ENCODE data around the gene ATP6AP1.
"Not testable (repeated sequence)": the region's sequence is repeated elsewhere in the genome, so short reads cannot be mapped to it uniquely, and the experiment has no call there.

The ATP6AP1 gene

GRCh38 chrX:154428176-154429171 lies at the start of gene ATP6AP1:
ATP6AP1 (plus strand) TSS chrX:154428677; CDS start chrX:154428693, 16 bp downstream.
- DNase-seq (ENCODE audit: low spot score): peak; percentile 92

- DNase-seq (ENCODE audit: low spot score): peak; percentile 97
Measured at GRCh38 chrX:154378799-154379568, 49.5 kb upstream of the ATP6AP1 start, which contains the start of gene EMD. EMD (plus strand) TSS chrX:154379295; CDS start chrX:154379485, 190 bp downstream.

- no peak for DNase-seq (ENCODE audit: low spot score)
Measured at GRCh38 chrX:154379569-154379951, 48.9 kb upstream of the ATP6AP1 start.

GRCh38 chrX:154380153-154380552 lies 48.3 kb upstream of the ATP6AP1 start:
- DNase-seq (ENCODE audit: low spot score): no peak

GRCh38 chrX:154380787-154381186 lies 47.7 kb upstream of the ATP6AP1 start:
- no peak for DNase-seq (ENCODE audit: low spot score)

- no peak for DNase-seq (ENCODE audit: low spot score)
Measured at GRCh38 chrX:154381271-154381670, 47.2 kb upstream of the ATP6AP1 start.

GRCh38 chrX:154382483-154383069 lies 45.9 kb upstream of the ATP6AP1 start:
- DNase-seq (ENCODE audit: low spot score): peak; percentile 41

DNA sequence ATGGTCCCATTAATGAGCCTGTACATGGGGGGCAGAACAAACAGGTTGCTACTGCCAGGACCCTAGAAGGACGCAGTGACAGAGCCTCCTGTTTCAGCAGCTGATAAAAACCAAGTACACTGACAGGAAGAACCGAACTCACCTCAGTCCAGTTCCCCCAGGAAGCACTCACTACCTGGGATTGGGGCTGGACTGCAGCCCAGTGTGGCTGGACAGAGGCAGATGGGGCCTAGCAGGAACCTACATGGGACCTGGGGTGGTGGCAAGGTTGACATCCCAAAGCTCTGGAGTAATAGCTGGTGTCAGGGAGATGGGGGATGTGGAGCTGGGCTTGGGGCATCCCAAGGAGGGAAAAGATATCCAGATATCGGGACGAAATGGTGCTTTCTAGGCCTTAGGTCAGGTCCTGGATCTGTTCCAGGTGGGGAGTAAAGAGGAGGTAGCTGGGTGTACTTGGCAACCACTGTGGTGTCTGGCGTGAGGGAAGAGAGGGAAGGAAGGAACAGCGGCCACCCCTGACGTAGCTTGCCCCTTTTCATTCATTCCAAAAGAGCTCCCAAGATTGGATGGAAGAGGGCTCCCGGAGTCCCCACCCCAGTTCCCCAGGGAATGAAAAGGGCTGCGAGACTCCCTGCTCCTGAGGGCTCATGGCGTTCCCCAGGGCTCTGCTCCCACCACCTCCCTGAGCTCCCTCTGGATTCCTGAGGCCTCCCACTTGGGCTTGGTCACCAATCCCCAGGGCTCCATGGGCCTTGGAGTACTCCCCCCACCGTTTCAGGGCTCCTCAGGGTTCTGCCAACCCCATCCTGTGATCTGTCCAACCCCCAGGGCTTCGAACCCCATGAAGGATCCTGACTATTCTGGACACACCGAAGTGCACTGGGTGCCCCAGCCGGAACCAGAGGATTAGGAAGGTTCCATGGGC lies 44.9 kb upstream of the ATP6AP1 start:
- DNase-seq (ENCODE audit: low spot score): no peak

GRCh38 chrX:154384284-154384892 lies 44.1 kb upstream of the ATP6AP1 start:
- no peak for DNase-seq (ENCODE audit: low spot score)

GRCh38 chrX:154388094-154388493 lies 40.4 kb upstream of the ATP6AP1 start:
- DNase-seq (ENCODE audit: low spot score): not testable (repeated sequence)

GRCh38 chrX:154388649-154389048 lies 39.8 kb upstream of the ATP6AP1 start:
- DNase-seq (ENCODE audit: low spot score): not testable (repeated sequence)

GRCh38 chrX:154389812-154390747 lies 38.4 kb upstream of the ATP6AP1 start:
- not testable (repeated sequence) for DNase-seq (ENCODE audit: low spot score)

- peak; percentile 68 for DNase-seq (ENCODE audit: low spot score)
Measured at GRCh38 chrX:154396363-154396762, 32.1 kb upstream of the ATP6AP1 start.

DNA sequence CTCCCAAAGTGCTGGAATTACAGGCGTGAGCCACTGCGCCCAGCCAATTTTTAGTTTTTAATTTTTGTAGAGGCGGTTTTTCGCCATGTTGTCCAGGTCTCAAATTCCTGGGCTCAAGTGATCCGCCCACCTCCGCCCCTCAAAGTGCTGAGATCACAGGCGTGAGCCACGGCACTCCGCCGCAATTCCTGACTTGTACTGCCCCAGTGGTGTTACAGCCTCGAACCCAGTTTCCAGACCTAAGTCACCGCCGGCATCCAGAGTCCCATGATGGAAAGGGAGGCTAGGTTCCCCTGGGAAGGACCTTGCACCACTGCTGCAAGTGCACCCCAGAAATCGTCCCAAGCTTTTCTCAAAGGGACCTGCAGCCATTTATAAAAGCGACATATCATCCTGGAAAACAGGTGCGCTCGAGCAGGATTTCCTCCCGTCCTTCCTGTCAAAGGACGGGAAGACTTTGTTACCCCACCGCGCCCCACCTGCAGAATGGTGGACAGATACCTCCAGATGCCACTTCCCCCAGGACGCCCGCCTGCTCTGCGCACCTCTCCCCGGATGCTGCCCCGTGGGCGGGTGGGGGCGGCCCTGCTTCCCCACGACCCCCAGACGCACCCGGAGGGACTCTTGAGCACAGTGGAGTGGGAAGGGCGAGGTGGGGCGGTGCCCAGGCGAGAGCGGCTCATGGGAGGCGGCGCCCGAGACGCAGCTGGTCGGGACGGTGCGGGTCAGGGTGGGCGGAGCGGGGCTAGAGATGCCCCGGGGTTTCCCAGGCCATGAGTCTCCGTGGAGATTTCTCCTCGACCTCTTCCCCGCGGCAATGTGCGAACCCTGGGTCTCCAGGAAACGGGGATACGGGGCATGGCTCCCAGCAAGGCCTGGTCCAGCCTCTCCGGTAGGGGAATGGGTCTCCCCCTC lies 31.2 kb upstream of the ATP6AP1 start:
- DNase-seq (ENCODE audit: low spot score): peak; percentile 79

- peak; percentile 97 for DNase-seq (ENCODE audit: low spot score)
Measured at GRCh38 chrX:154397888-154398667, 30.4 kb upstream of the ATP6AP1 start, which contains the start of gene RPL10. RPL10 (plus strand) TSS chrX:154398377; CDS start chrX:154398520, 143 bp downstream.

DNA sequence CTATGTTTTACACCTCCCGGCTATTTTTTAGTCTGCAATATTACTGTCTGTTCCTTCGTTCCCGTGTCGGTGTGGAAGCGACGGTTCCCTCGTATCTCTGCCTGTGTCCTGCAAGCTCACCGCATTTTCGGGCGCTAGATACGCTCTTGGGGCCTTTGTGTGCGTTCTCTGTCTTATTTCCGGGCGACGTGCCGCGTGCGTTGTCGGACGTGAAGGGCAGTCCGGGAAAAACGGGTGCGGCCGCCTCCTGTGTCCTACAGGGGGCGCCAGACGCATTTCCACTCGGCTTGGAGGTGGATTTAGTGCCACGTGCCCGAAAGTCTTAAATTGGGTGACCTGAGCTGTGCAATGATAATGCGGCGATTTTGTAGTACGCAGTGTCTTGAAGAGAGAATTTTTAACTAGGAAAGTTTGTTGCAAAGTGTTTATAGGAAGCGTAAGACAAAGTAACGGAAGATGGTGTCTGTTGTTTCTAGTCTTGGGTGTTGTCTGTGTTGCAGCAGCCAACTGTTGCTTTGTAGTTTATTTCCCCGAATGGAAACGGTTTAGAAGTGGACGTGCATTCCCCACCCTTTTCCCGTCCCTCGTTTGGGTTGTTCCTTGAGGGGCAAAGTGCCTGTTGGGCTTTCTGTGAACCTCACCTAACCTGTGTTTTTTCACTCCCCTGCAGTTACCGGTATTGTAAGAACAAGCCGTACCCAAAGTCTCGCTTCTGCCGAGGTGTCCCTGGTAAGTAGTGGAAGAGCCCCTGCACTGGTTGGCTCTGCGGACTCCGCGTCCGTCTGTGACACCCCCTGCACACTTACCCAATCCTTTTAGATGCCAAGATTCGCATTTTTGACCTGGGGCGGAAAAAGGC lies 29.6 kb upstream of the ATP6AP1 start:
- peak; percentile 79 for DNase-seq (ENCODE audit: low spot score)

Measured in kidney tubule cell (primary cell).